Liver (tissue), 9 donors: ENCODE measurements around the gene CCKAR. TPM values are rescaled to one million over a fixed set of nuclear protein-coding genes. Genes with fewer than 3 reads are reported as not detected.

Source experiments
- DNase-seq: peaks from one replicate; pipeline ENCODE4 v3.0.0-alpha.2; 2017; ENCODE audit warnings: low spot score
- H3K27ac ChIP-seq, 2 donors: one replicate each; pipeline ENCODE4 v1.7.0; 2013; ENCODE audit warnings: inconsistent platforms in 2 of 2, low read length in 2 of 2, control low read depth in 1 of 2, low read depth in 1 of 2, mild to moderate bottlenecking in 1 of 2
- H3K27me3 ChIP-seq, 4 donors: one replicate each; pipeline versions ENCODE4 v1.6.1 to v1.7.0; 2013; ENCODE audit warnings: low read length in 3 of 4, inconsistent platforms in 1 of 4, mild to moderate bottlenecking in 1 of 4, moderate library complexity in 1 of 4; ENCODE audit not compliant: control insufficient read depth in 4 of 4, insufficient read depth in 4 of 4
- H3K36me3 ChIP-seq, 4 donors: one replicate each; pipeline versions ENCODE4 v1.6.1 to v1.7.0; 2013; ENCODE audit warnings: low read length in 3 of 4, mild to moderate bottlenecking in 3 of 4, low read depth in 1 of 4, moderate library complexity in 1 of 4; ENCODE audit not compliant: control insufficient read depth in 4 of 4, insufficient read depth in 3 of 4
- H3K4me1 ChIP-seq, 4 donors: one replicate each; pipeline versions ENCODE4 v1.6.1 to v1.7.0; 2013; ENCODE audit warnings: low read length in 3 of 4, mild to moderate bottlenecking in 3 of 4, moderate library complexity in 1 of 4; ENCODE audit not compliant: control insufficient read depth in 4 of 4, insufficient read depth in 4 of 4
- H3K4me3 ChIP-seq, 3 donors: one replicate each; pipeline versions ENCODE4 v1.6.1 to v1.7.0; 2013; ENCODE audit warnings: low read length in 3 of 3, control low read depth in 1 of 3, low read depth in 1 of 3, mild to moderate bottlenecking in 1 of 3
- H3K9ac ChIP-seq, 2 donors: one replicate each; pipeline ENCODE4 v1.7.0; 2013; ENCODE audit warnings: low read length in 2 of 2, mild to moderate bottlenecking in 2 of 2, moderate library complexity in 2 of 2, control low read depth in 1 of 2, low read depth in 1 of 2
- H3K9me3 ChIP-seq, 4 donors: one replicate each; pipeline versions ENCODE4 v1.6.1 to v1.7.0; 2013; ENCODE audit warnings: low read length in 3 of 4; ENCODE audit not compliant: control insufficient read depth in 4 of 4
- ATF3 ChIP-seq: IDR thresholded peaks from 2 replicates; pipeline ENCODE4 v1.6.1; 2016; ENCODE audit warnings: antibody characterized with exemption
- EGR1 ChIP-seq, 2 donors: IDR thresholded peaks; 2 replicates each; pipeline ENCODE4 v1.6.1; 2016 to 2018; ENCODE audit warnings: antibody characterized with exemption in 2 of 2, low read depth in 2 of 2
- FOXA1 ChIP-seq: IDR thresholded peaks from 2 replicates; pipeline ENCODE4 v1.6.1; 2016; ENCODE audit warnings: antibody characterized with exemption
- FOXA2 ChIP-seq: IDR thresholded peaks from 2 replicates; pipeline ENCODE4 v1.6.1; 2016; ENCODE audit warnings: antibody characterized with exemption
- GABPA ChIP-seq, 2 donors: IDR thresholded peaks in 1 of 2; conservative IDR thresholded peaks in 1 of 2; 2 replicates each; pipeline ENCODE4 v1.6.1; 2016; ENCODE audit warnings: antibody characterized with exemption in 2 of 2, mild to moderate bottlenecking in 1 of 2, moderate library complexity in 1 of 2
- HNF4A ChIP-seq, 2 donors: conservative IDR thresholded peaks; 2 replicates each; pipeline ENCODE4 v1.6.1; 2016; ENCODE audit warnings: antibody characterized with exemption in 2 of 2, mild to moderate bottlenecking in 2 of 2
- HNF4G ChIP-seq: IDR thresholded peaks from 2 replicates; pipeline ENCODE4 v1.6.1; 2016; ENCODE audit warnings: antibody characterized with exemption
- JUND ChIP-seq, 2 donors: IDR thresholded peaks; 2 replicates each; pipeline ENCODE4 v1.6.1; 2016; ENCODE audit warnings: antibody characterized with exemption in 2 of 2
- MAX ChIP-seq: IDR thresholded peaks from 2 replicates; pipeline ENCODE4 v1.6.1; 2016; ENCODE audit warnings: antibody characterized with exemption
- NR2F2 ChIP-seq: IDR thresholded peaks from 2 replicates; pipeline ENCODE4 v1.6.1; 2016; ENCODE audit warnings: antibody characterized with exemption
- RAD21 ChIP-seq, 2 donors: IDR thresholded peaks; 2 replicates each; pipeline ENCODE4 v1.6.1; 2016; ENCODE audit warnings: antibody characterized with exemption in 2 of 2, mild to moderate bottlenecking in 2 of 2
- RXRA ChIP-seq, 2 donors: IDR thresholded peaks; 2 replicates each; pipeline ENCODE4 v1.6.1; 2017 to 2018; ENCODE audit warnings: antibody characterized with exemption in 2 of 2, mild to moderate bottlenecking in 1 of 2
- TAF1 ChIP-seq: conservative IDR thresholded peaks from 2 replicates; pipeline ENCODE4 v1.6.1; 2016; ENCODE audit warnings: antibody characterized with exemption, mild to moderate bottlenecking
- YY1 ChIP-seq: IDR thresholded peaks from 2 replicates; pipeline ENCODE4 v1.6.1; 2016; ENCODE audit warnings: antibody characterized with exemption, mild to moderate bottlenecking
- ZBTB33 ChIP-seq: IDR thresholded peaks from 2 replicates; pipeline ENCODE4 v1.6.1; 2016; ENCODE audit warnings: antibody characterized with exemption
- WGBS: extraction: QIAGEN DNeasy Blood & Tissue Kit; methylation state at CpG from one replicate; pipeline ENCODE4 v1.1.7; 2013; 5-methylcytosine and 5-hydroxymethylcytosine counted together
- polyA plus RNA-seq, 2 donors: library from polyadenylated mRNA; stranded (reverse) in 1 of 2; unstranded in 1 of 2; fragments of 200-250 nt in 1 of 2; fragments of >200 nt in 1 of 2; fragmentation: Nextera tagmentation in 1 of 2; extraction: Ambion mirVana in 1 of 2; gene quantifications; one replicate each; pipeline versions ENCODE4 v1.2.1 to v1.2.3, GENCODE V29; 2013 to 2015
- total RNA-seq, 2 donors: library from RNA; depleted of rRNA; stranded (reverse); fragments of >200 nt; gene quantifications; one replicate each; pipeline ENCODE4 v1.2.3, GENCODE V29; 2014
- TF ChIP-seq, protein P1 (sequence below): fragments of 150-350 bp; IDR thresholded peaks from 2 replicates; pipeline ENCODE4 v1.5.1; 2017; ENCODE audit warnings: improper control_type of control experiment, low read depth, low read length; ENCODE audit not compliant: missing input control
- TF ChIP-seq, protein P2 (sequence below): IDR thresholded peaks from 2 replicates; pipeline ENCODE4 v1.6.1; 2016; ENCODE audit warnings: antibody characterized with exemption, mild to moderate bottlenecking
- donor health status: healthy.
- donor health status: healthy.
- donor health status: healthy.
- donor health status: healthy.
- donor health status: healthy.

CCKAR gene
- total and polyA plus RNA-seq, 4 donors: not detected

GRCh38 chr4:26478330-26478729 lies 12.0 kb downstream of the CCKAR start:
- no peaks in the 10 kb centered on the region for H3K9me3 ChIP-seq
- WGBS: 86% methylated on average over 13 of the region's 13 CpGs
- DNase-seq: no peak
- no peaks in the 10 kb centered on the region for H3K36me3 ChIP-seq
- no peak overlapping the region for H3K9ac ChIP-seq
- TF ChIP-seq ATF3: no peak
- TF ChIP-seq, protein P1, sequence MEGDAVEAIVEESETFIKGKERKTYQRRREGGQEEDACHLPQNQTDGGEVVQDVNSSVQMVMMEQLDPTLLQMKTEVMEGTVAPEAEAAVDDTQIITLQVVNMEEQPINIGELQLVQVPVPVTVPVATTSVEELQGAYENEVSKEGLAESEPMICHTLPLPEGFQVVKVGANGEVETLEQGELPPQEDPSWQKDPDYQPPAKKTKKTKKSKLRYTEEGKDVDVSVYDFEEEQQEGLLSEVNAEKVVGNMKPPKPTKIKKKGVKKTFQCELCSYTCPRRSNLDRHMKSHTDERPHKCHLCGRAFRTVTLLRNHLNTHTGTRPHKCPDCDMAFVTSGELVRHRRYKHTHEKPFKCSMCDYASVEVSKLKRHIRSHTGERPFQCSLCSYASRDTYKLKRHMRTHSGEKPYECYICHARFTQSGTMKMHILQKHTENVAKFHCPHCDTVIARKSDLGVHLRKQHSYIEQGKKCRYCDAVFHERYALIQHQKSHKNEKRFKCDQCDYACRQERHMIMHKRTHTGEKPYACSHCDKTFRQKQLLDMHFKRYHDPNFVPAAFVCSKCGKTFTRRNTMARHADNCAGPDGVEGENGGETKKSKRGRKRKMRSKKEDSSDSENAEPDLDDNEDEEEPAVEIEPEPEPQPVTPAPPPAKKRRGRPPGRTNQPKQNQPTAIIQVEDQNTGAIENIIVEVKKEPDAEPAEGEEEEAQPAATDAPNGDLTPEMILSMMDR: no peak
- TF ChIP-seq, protein P2, sequence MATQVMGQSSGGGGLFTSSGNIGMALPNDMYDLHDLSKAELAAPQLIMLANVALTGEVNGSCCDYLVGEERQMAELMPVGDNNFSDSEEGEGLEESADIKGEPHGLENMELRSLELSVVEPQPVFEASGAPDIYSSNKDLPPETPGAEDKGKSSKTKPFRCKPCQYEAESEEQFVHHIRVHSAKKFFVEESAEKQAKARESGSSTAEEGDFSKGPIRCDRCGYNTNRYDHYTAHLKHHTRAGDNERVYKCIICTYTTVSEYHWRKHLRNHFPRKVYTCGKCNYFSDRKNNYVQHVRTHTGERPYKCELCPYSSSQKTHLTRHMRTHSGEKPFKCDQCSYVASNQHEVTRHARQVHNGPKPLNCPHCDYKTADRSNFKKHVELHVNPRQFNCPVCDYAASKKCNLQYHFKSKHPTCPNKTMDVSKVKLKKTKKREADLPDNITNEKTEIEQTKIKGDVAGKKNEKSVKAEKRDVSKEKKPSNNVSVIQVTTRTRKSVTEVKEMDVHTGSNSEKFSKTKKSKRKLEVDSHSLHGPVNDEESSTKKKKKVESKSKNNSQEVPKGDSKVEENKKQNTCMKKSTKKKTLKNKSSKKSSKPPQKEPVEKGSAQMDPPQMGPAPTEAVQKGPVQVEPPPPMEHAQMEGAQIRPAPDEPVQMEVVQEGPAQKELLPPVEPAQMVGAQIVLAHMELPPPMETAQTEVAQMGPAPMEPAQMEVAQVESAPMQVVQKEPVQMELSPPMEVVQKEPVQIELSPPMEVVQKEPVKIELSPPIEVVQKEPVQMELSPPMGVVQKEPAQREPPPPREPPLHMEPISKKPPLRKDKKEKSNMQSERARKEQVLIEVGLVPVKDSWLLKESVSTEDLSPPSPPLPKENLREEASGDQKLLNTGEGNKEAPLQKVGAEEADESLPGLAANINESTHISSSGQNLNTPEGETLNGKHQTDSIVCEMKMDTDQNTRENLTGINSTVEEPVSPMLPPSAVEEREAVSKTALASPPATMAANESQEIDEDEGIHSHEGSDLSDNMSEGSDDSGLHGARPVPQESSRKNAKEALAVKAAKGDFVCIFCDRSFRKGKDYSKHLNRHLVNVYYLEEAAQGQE: no peak
- TF ChIP-seq HNF4G: no peak
- no peak for TF ChIP-seq FOXA2
- no peak for TF ChIP-seq FOXA1
- TF ChIP-seq JUND (IDR thresholded peaks at IDR 0.05): no peak
- TF ChIP-seq NR2F2: no peak
- no peak for TF ChIP-seq YY1
- TF ChIP-seq TAF1: no peak
- no peak for TF ChIP-seq MAX
- no peak for TF ChIP-seq HNF4A (conservative IDR thresholded peaks at IDR 0.05)
- no peak overlapping the region for H3K4me3 ChIP-seq
- H3K4me1 ChIP-seq: no peaks in the 10 kb centered on the region
- H3K27me3 ChIP-seq: no peaks in the 10 kb centered on the region
- no peak overlapping the region for H3K27ac ChIP-seq

DNA sequence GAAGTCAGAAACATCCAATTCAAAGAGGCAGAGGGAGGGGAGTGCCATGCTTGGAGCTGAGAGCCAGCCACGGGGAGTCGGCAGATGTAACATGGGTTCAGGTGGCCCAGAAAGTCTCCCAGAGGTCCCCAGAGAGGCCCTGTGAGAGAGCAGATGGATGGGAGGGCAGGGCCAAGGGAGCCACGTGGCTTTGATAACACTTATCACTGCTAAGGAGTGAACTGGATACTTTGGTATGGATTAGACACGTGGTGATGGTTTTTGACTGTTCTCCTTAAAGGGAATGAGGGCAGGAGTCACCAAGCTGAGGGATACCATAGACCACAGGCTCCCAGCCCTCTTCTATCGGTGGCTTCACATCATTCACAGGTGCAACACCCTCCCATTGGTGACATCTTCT lies 13.7 kb downstream of the CCKAR start:
- WGBS: 70% methylated on average over 5 of the region's 5 CpGs
- Histone ChIP-seq H3K4me3 (no peak overlapping the region), H3K36me3 (no peaks in the 10 kb centered on the region), H3K27me3 (no peaks in the 10 kb centered on the region), H3K9me3 (no peaks in the 10 kb centered on the region), H3K9ac (no peak overlapping the region), H3K4me1 (no peaks in the 10 kb centered on the region), H3K27ac (no peak overlapping the region)
- no peak for TF ChIP-seq EGR1 (IDR thresholded peaks at IDR 0.05; ENCODE audit: low read depth in 2 of 2)
- no peak for TF ChIP-seq ZBTB33
- TF ChIP-seq HNF4G: no peak
- no peak for TF ChIP-seq MAX
- TF ChIP-seq, protein P1: no peak
- TF ChIP-seq, protein P2: no peak
- no peak for TF ChIP-seq FOXA2
- TF ChIP-seq NR2F2: no peak
- TF ChIP-seq HNF4A (conservative IDR thresholded peaks at IDR 0.05): no peak
- TF ChIP-seq RAD21 (IDR thresholded peaks at IDR 0.05): no peak
- no peak for TF ChIP-seq GABPA (IDR thresholded peaks at IDR 0.05 in 1 of 2, conservative IDR thresholded peaks at IDR 0.05 in 1 of 2)
- TF ChIP-seq RXRA (IDR thresholded peaks at IDR 0.05): no peak
- no peak for TF ChIP-seq TAF1
- no peak for TF ChIP-seq FOXA1
- no peak for DNase-seq
